Neuron (in vitro differentiated cells): ENCODE results near the gene SULT2B1.
A peak's percentile ranks its signal among the peaks of the same experiment; 100 is the strongest.

ENCODE experiments used
- H2AFZ ChIP-seq: one replicate; pipeline ENCODE4 v1.6.1; 2013; ENCODE audit warnings: low read depth, mild to moderate bottlenecking, inconsistent platforms, low read length, moderate library complexity
- H3K27me3 ChIP-seq: one replicate; pipeline ENCODE4 v1.6.1; 2013; ENCODE audit warnings: low read length; ENCODE audit not compliant: insufficient read depth
- H3K36me3 ChIP-seq: one replicate; pipeline ENCODE4 v1.6.1; 2013; ENCODE audit warnings: low read length; ENCODE audit not compliant: insufficient read depth
- H3K4me1 ChIP-seq: one replicate; pipeline ENCODE4 v1.6.1; 2013; ENCODE audit warnings: low read length; ENCODE audit not compliant: insufficient read depth
- H3K4me3 ChIP-seq: 2 replicates; pipeline ENCODE4 v1.5.1; 2013; ENCODE audit warnings: mild to moderate bottlenecking, low read length, moderate library complexity
- H3K9me3 ChIP-seq: one replicate; pipeline ENCODE4 v1.6.1; 2013; ENCODE audit warnings: low read length

Gene SULT2B1

DNA sequence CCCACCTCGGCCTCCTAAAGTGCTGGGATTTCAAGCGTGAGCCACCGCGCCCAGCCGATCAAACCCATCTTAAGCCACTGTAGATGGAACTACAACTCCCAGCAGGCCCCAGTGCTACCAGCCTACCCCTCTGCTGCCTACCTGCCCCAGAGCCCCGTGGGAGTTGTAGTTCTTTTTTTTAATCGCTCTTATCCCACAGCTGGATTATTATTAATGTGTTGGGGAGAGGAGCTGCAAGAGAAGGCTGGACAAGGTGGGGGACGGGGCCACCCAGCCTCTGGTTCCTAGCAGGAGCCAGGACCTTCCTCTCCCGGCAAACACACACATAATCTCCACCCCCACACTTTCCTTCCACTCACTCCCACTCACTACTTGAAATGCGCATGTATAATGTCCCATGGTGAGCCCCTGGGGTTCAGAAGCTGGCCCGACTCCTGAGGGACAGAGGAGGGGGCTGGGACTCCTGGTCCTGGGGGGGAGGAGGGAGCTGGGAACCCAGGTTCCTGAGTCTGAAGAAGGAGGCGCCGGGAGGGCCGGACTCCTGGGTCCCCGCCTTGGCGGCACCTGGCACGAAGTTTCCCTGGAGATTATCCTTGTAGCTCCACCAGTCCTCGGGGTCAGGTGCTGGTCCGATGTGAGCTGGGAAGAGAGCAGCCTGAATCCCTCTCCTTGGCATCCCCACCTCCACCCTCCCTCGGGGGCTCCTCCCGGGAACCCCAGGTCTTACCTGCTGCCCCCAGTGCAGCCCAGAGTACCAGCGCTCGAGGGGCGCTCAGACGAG is 93.1 kb downstream of the SULT2B1 start:
- Histone ChIP-seq H2AFZ (peak overlapping the region; percentile 90), H3K27me3 (no peaks in the 10 kb centered on the region), H3K9me3 (no peaks in the 10 kb centered on the region), H3K4me3 (peak overlapping the region; percentile 60), H3K36me3 (no peaks in the 10 kb centered on the region), H3K4me1 (peaks cover 14% of the 10 kb centered on the region)

DNA sequence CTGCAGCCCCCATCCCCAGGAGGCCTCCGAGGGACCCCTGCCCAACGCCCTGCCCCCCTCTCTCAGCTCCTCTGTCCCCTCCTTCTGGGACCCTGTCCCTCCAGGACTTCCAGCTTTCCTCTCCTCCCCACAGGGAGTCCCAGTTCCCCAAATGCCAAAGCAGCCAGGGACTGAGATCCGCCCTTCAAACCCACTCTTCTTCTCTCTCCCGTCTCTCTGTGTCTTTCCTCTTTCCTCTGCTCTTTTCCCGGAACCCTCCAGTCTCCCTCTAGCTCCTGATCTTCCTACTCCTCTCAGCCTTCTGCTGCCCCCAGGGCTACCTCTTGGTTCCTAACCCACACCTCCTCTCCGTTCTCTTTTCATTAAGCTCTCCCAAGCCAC is 93.6 kb downstream of the SULT2B1 start:
- Histone ChIP-seq H3K4me1 (peaks cover 14% of the 10 kb centered on the region), H3K36me3 (no peaks in the 10 kb centered on the region), H2AFZ (peak overlapping the region; percentile 90), H3K4me3 (peak overlapping the region; percentile 60), H3K27me3 (no peaks in the 10 kb centered on the region), H3K9me3 (no peaks in the 10 kb centered on the region)

DNA sequence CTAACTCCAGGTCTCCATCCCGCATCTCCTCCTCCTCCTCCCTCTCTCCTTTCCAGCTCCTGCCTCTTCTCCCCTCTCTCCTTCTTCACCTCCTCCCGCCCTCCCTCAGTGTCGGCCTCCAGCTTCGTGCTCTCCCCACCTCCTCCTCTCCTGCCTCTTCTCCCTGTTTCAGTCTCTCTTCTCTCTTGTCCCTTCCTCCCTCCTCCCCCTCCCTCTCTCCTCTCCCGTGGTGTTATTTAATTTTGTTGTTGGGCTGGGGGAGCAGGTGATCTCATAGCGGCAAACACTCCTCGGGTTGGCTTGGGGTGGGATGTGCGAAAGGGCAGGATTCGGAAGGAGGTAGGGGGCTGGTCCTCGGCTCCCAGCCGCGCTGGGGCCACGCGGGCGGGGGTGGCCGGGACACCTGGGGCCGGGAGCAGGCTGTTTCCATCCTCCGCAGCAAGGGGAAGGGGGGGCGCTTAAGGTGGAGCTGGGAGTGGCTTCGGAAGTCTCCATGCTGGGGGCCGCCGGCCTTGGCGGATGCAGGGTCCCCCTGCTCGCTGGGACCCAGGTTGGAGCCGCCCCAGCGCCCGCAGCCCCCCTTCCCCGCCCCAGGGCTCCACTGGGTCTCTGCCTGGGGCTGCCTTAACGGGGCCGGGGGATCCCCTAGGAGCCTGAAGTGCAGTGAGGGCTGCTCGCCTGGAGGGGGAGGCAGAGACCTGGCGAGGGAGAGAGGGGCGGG is 94.2 kb downstream of the SULT2B1 start, which contains the start of gene CA11:
Gene CA11, minus strand, starts transcription at position 187 of the 721 bp plus-strand sequence. CDS start 555 bp downstream, outside the sequence.
- Histone ChIP-seq H3K4me1 (peaks cover 14% of the 10 kb centered on the region), H3K36me3 (no peaks in the 10 kb centered on the region), H2AFZ (peak within 1 kb of the TSS; percentile 90), H3K9me3 (no peaks in the 10 kb centered on the region), H3K4me3 (peak within 1 kb of the TSS; percentile 60), H3K27me3 (no peaks in the 10 kb centered on the region)

DNA sequence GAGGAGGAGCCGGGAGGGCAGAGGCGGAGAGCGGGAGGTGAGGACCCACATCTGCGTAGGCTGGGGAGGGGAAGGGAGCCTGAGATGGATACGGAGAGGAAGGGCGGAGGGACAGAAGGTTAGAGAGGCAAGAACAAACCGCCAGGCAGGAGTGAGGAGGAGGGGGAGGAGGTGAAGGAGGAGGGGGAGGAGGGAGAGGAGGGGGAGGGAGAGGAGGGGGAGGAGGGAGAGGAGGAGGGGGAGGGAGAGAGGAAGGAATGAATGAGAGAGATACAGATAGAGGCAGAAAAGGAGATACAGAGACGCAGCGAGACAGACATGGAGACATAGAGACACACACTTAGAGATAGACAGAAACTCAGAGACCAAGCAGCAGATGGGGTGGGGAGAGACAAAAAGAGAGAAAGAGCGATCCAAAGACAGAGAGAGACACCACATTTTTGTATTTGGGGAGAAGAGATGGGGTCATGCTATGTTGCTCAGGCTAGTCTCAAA is 94.8 kb downstream of the SULT2B1 start:
- peaks cover 14% of the 10 kb centered on the region for H3K4me1 ChIP-seq
- no peaks in the 10 kb centered on the region for H3K27me3 ChIP-seq
- H3K36me3 ChIP-seq, result no peaks in the 10 kb centered on the region
- no peak overlapping the region for H2AFZ ChIP-seq
- H3K4me3 ChIP-seq, result no peak overlapping the region
- H3K9me3 ChIP-seq, result no peaks in the 10 kb centered on the region

DNA sequence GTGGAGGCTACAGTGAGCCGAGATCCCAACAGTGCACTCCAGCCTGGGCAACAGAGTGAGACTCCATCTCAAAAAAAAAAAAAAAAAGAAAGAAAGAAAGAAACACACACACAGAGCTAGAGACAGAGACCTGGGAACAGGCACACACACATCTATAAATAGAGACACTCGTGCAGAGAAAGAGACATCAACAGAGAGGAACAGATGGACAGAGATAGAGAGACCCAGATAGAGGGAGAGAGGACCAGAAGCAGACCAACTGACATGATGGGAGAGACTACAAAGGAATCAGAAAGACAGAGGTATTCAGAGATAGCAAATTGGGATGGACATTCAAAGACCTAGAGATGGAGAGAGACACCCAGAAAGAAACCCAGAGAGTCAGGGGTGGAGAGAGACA is 96.2 kb downstream of the SULT2B1 start:
- Histone ChIP-seq H3K27me3 (no peaks in the 10 kb centered on the region), H3K36me3 (no peaks in the 10 kb centered on the region), H2AFZ (no peak overlapping the region), H3K4me1 (peaks cover 14% of the 10 kb centered on the region), H3K4me3 (no peak overlapping the region), H3K9me3 (no peaks in the 10 kb centered on the region)
